SJSA1 (cell line): ENCODE results near the gene TMEM214. TPM values are rescaled to one million over a fixed set of nuclear protein-coding genes. Genes with fewer than 3 reads are reported as not detected.

Experiments used
- DNase-seq, 2 experiments: peaks; one replicate each; pipeline ENCODE4 v3.0.0-alpha.2; 2015 to 2020; ENCODE audit warnings: low spot score in 2 of 2, low read depth in 1 of 2
- H3K27ac ChIP-seq: fragments of 250-450 bp; sonication (Bioruptor Pico); 2 replicates; pipeline ENCODE4 v1.5.1; 2020; ENCODE audit warnings: mild to moderate bottlenecking, moderate library complexity
- H3K27me3 ChIP-seq: fragments of 250-450 bp; sonication (Bioruptor Pico); replicated peaks from 2 replicates; pipeline ENCODE4 v1.5.1; 2020; ENCODE audit warnings: mild to moderate bottlenecking, moderate library complexity
- H3K36me3 ChIP-seq: fragments of 250-450 bp; sonication (Bioruptor Pico); 2 replicates; pipeline ENCODE4 v1.5.1; 2020; ENCODE audit warnings: mild to moderate bottlenecking
- H3K4me1 ChIP-seq: fragments of 250-450 bp; sonication (Bioruptor Pico); replicated peaks from 2 replicates; pipeline ENCODE4 v1.6.1; 2021; ENCODE audit warnings: mild to moderate bottlenecking
- H3K4me3 ChIP-seq: fragments of 250-450 bp; sonication (Bioruptor Pico); 2 replicates; pipeline ENCODE4 v1.5.1; 2020; ENCODE audit warnings: mild to moderate bottlenecking
- H3K9me3 ChIP-seq: fragments of 250-450 bp; sonication (Bioruptor Pico); replicated peaks from 2 replicates; pipeline ENCODE4 v1.5.1; 2020; ENCODE audit warnings: mild to moderate bottlenecking
- total RNA-seq: library from RNA; depleted of rRNA; stranded (reverse); fragments of >200 nt; shearing (Covaris generic); gene quantifications from 2 replicates; pipeline ENCODE4 v1.2.3, GENCODE V29; 2014; rRNA removed

TMEM214 gene, protein sequence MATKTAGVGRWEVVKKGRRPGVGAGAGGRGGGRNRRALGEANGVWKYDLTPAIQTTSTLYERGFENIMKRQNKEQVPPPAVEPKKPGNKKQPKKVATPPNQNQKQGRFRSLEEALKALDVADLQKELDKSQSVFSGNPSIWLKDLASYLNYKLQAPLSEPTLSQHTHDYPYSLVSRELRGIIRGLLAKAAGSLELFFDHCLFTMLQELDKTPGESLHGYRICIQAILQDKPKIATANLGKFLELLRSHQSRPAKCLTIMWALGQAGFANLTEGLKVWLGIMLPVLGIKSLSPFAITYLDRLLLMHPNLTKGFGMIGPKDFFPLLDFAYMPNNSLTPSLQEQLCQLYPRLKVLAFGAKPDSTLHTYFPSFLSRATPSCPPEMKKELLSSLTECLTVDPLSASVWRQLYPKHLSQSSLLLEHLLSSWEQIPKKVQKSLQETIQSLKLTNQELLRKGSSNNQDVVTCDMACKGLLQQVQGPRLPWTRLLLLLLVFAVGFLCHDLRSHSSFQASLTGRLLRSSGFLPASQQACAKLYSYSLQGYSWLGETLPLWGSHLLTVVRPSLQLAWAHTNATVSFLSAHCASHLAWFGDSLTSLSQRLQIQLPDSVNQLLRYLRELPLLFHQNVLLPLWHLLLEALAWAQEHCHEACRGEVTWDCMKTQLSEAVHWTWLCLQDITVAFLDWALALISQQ
- 52.4 and 57.3 TPM in 2 replicates for total RNA-seq

DNA sequence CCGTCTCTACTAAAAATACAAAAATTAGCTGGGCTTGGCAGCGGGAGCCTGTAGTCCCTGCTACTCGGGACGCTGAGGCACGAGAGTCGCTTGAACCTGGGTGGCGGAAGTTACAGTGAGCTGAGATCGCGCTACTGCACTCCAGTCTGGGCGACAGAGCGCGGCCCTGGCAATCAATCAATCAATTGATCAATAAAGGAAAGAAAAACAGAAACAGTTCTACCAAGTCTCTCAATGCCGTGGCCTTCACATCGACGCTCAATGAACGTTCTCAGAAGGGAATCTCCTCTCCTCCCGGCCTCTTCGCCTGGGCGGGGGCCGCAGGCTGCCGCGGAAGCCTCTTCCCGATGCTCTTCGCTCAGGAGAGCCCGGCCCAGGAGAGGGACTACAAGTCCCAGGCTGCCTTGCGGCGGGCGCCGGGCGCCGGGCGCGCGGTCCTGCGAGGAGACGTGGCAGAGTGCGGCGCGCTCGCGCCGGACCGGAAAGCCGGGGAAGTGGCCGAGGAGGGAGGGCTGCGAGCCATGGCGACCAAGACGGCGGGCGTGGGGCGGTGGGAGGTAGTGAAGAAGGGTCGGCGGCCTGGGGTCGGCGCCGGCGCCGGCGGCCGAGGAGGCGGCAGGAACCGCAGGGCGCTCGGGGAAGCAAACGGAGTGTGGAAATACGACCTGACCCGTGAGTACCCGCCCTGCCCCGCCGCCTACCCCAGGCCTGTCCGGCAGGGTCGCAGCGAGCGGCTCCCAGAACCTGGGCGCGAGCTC lies at the start of gene TMEM214:
TMEM214 (plus strand) TSS at position 471 of the 758 bp plus-strand sequence; CDS start at position 522, 51 bp downstream.
- peak within 1 kb of the TSS; percentile 80 for H3K27ac ChIP-seq
- peaks cover 54% of the 10 kb centered on the region for H3K36me3 ChIP-seq
- no peaks in the 10 kb centered on the region for H3K9me3 ChIP-seq
- peaks cover 10% of the 10 kb centered on the region for H3K4me1 ChIP-seq
- H3K4me3 ChIP-seq = peak within 1 kb of the TSS; percentile 93
- no peaks in the 10 kb centered on the region for H3K27me3 ChIP-seq
- DNase-seq = peak; percentile 90 to 91

DNA sequence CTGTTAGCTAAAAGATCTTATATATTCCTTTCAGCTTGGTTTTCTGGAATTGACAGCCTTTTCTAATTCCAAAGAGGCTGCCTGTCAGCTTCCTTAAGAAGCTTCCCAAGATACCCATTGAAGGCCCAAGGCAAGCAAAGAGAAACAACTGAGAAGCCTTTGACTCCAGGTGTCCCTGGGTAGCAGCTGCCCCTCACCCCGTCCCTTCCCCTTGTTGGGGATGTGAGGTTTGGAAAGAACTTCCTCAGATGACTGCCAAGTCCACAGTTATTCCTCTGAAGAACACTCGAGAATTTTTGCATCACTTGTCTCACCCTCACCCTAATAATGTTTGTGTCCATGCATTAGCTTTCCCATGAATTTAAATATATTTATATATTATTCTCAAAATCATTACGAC lies 49.0 kb upstream of the TMEM214 start:
- Histone ChIP-seq H3K36me3 (no peaks in the 10 kb centered on the region), H3K27me3 (no peaks in the 10 kb centered on the region), H3K27ac (no peak overlapping the region), H3K4me1 (peaks cover 13% of the 10 kb centered on the region), H3K4me3 (no peak overlapping the region), H3K9me3 (no peaks in the 10 kb centered on the region)
- DNase-seq = no peak

DNA sequence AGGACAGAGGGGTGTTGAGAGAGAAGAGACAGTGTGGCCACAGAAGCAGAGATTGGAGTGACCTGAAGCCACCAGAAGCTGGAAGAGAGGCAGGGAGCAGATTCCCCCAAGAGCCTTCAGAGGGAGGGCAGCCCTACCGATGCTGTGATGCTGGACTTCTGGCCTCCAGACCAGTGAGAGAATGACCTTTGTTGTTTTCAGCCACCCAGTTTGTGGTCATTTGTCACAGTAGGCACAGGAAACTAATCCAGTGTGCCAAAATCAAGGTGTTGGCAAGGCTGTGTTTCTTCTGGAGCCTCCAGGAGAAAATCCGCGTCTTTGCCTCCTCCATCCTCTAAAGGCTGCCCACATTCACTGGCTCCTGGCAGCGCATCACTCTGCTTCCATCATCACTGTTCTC lies 47.0 kb upstream of the TMEM214 start:
- Histone ChIP-seq H3K4me3 (no peak overlapping the region), H3K9me3 (no peaks in the 10 kb centered on the region), H3K36me3 (no peaks in the 10 kb centered on the region), H3K4me1 (peaks cover 28% of the 10 kb centered on the region), H3K27me3 (no peaks in the 10 kb centered on the region), H3K27ac (no peak overlapping the region)
- no peak for DNase-seq

DNA sequence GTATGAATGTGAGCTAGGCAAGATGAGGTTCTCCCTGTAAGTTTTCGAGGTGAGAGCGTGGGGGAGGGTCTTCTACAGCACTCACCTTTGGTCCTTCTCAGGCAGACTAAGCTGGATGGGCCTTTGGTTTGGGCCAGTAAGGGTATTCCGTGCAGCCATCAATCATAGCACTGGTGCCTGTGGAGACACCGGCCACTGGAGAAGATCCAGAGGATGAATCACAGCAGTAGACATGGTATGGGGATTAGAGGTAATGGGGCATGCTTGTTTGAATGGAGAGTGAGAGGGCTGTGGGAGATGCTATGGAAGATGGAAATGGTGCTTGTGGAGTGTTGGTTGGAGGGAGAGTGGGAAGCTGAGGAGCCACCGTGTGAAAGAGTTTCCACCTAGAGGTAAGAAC lies 46.2 kb upstream of the TMEM214 start:
- H3K27me3 ChIP-seq = no peaks in the 10 kb centered on the region
- DNase-seq = no peak
- H3K4me3 ChIP-seq = no peak overlapping the region

DNA sequence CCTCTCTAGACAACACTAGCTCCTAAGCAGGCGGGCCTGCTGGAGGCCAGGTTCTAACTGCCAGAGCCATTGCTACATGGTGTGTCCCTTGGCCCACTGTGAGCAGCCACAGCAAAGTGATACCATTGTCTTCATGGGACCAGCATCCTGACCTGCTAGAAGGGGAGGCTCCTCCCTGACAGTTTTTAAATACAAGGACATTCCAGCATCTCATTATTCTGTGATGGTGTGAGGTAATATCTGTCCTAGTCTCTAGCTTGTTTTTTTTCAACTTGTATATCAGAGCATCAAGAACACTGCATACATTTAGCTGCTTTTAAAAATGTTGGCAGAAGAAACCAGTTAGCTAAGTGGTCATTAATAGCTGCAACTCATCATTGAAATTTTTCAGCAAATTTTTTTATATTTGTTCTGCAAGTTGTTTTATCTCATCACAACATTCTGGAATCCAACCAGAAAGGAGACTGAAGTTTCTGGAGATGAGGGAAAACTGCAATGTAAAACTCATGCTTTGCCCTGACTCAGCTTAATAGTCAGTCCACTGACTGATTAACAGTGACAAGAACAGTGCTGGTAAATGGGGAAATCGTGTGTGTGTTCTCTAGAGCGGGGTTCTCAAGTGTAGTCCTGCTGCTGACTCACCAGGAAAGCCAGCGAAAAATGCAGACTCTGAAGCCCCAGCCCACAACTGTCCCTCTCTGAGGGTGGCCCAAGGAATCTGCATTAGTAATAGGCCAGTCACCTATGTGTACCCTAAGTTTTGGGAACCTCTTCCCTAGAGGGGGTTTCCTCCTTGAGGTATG lies 44.5 kb upstream of the TMEM214 start:
- H3K36me3 ChIP-seq = no peaks in the 10 kb centered on the region
- peak; percentile 59 to 70 for DNase-seq
- H3K9me3 ChIP-seq = no peaks in the 10 kb centered on the region
- H3K4me3 ChIP-seq = no peak overlapping the region
- H3K27me3 ChIP-seq = no peaks in the 10 kb centered on the region
- H3K27ac ChIP-seq = no peak overlapping the region
- H3K4me1 ChIP-seq = peaks cover 39% of the 10 kb centered on the region

More for the DNA sequence above, 46.2 kb upstream of the TMEM214 start:
- Histone ChIP-seq H3K36me3 (no peaks in the 10 kb centered on the region), H3K9me3 (no peaks in the 10 kb centered on the region), H3K4me1 (peaks cover 36% of the 10 kb centered on the region), H3K27ac (no peak overlapping the region)

DNA sequence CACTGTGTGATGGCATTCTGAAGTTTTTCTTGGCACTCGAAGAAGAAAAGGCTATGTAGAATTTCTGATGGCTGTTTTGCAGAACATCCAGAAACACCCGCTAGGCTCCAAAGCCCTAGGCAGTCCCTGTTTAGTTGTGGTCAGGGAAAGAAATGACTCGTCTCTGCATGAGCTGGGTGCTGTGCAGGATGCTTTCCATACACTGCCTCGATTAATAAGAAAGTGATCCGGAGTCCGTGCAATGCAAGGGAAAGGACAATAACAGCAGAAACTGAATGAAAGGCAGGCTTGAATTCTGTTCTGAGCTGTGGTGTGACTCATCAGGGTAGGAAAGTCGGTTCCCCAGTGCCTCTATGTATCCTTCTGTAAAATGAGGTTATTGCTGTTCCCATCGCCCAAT lies 43.6 kb upstream of the TMEM214 start:
- Histone ChIP-seq H3K27ac (no peak overlapping the region), H3K4me1 (peaks cover 39% of the 10 kb centered on the region), H3K9me3 (0 out of 2 replicates have a peak, but pooled peaks cover 3% of the 10 kb centered on the region), H3K27me3 (no peaks in the 10 kb centered on the region), H3K4me3 (no peak overlapping the region), H3K36me3 (no peaks in the 10 kb centered on the region)
- DNase-seq = peak; percentile 40 to 52

DNA sequence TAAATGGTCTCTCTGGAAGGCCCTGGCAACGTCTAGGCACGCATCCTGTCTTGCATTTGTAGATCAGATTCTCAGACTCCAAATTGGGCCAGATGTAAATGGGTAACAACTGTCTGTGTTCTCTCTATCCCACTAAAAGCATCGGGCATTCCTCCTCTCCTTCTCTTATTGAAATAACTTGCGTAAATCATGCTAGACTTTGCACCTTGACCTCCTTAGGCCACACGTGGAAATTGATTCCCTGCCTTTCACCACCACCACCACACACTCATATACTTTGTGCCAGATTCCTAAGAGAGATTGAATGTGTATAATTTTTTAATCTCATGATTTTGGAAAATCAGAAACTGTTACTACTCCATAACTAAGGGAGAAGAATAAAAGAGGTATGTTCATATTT lies 41.0 kb upstream of the TMEM214 start:
- Histone ChIP-seq H3K4me3 (no peak overlapping the region), H3K27me3 (no peaks in the 10 kb centered on the region)
- DNase-seq = no peak

DNA sequence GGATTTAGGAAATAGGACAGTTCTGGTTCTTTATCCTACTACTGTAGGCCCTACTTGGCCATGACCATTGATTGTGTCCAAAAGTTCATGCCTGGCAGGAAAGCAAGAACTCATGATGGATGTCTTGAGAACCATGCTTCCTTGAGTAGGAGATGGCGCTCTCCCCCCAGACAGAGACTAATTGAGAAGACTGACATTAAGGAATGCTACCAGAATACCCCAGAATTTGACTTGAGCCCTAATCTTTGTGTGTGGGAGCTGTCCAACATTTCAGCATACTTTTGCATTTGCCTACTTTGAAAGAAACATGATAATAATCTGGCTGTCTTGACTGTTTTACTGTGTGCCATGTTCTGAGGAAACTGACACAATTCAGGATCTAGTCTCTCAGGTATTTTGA lies 39.0 kb upstream of the TMEM214 start:
- Histone ChIP-seq H3K27me3 (no peaks in the 10 kb centered on the region), H3K4me3 (no peak overlapping the region), H3K4me1 (peaks cover 26% of the 10 kb centered on the region), H3K36me3 (no peaks in the 10 kb centered on the region), H3K9me3 (0 out of 2 replicates have a peak, but pooled peaks cover 3% of the 10 kb centered on the region), H3K27ac (no peak overlapping the region)
- DNase-seq = no peak

More for the DNA sequence above, 41.0 kb upstream of the TMEM214 start:
- H3K27ac ChIP-seq = no peak overlapping the region
- H3K9me3 ChIP-seq = 0 out of 2 replicates have a peak, but pooled peaks cover 3% of the 10 kb centered on the region
- peaks cover 39% of the 10 kb centered on the region for H3K4me1 ChIP-seq
- no peaks in the 10 kb centered on the region for H3K36me3 ChIP-seq

DNA sequence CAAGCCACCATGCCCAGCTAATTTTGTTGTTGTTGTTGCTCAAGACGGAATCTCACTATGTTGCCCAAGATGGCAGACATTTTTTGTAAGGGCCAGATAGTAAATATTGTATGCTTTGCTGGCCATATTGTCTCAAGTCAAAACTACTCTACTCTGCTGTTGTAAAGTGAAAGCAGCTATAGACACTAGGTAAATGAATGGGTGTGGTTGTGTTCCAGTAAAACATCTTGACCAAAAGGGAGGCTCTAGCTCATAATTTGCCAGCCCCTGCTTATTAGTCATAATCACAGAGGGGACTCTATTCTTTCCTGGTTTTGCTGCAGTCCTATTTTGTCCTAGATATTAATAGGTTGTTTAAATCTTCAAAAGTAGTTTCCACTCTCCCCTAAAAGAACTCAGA lies 37.8 kb upstream of the TMEM214 start:
- no peaks in the 10 kb centered on the region for H3K27me3 ChIP-seq
- DNase-seq = no peak

DNA sequence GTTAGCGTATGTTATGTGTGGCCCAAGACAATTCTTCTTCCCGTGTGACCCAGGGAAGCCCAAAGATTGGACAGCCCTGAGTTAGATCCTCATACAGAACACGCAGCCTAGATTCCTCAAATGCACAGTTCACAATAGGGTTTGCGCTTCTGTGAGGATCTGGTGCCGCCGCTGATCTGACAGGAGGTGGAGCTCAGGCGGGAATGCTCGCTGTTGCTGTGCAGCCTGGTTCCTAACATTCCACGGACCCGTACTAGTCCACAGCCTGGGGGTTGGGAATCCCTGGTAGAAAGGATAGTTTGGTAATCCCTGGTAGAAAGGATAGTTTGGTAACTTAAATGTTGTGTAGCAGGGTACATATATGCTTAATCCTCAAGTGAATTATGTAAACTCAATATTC lies 35.4 kb upstream of the TMEM214 start:
- no peaks in the 10 kb centered on the region for H3K27me3 ChIP-seq
- DNase-seq = no peak
- H3K4me3 ChIP-seq = no peak overlapping the region
- 0 out of 2 replicates have a peak, but pooled peaks cover 3% of the 10 kb centered on the region for H3K9me3 ChIP-seq
- no peak overlapping the region for H3K27ac ChIP-seq
- H3K4me1 ChIP-seq = peaks cover 5% of the 10 kb centered on the region
- H3K36me3 ChIP-seq = no peaks in the 10 kb centered on the region

More for the DNA sequence above, 37.8 kb upstream of the TMEM214 start:
- H3K9me3 ChIP-seq = 0 out of 2 replicates have a peak, but pooled peaks cover 3% of the 10 kb centered on the region
- H3K4me3 ChIP-seq = no peak overlapping the region
- H3K4me1 ChIP-seq = peaks cover 14% of the 10 kb centered on the region
- H3K36me3 ChIP-seq = no peaks in the 10 kb centered on the region
- H3K27ac ChIP-seq = no peak overlapping the region

DNA sequence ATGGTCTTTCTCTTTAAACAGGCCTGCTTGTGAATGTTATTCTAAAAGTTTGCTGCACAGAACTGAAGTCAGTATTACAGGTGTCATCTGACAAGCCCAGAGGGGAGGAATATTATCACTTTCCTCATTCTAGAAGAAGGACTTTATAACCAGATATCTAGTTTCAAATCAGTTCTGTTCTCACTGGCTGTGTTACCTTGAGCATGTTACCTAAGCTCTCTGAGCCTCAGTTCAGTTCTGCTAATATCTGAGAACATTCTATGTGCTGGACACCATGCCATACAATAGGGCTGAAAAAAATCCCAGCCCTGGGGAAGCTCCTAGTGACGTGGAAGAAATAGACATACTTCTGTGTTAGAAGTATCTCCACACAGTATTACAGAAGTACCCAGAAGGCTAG lies 34.4 kb upstream of the TMEM214 start:
- no peak overlapping the region for H3K27ac ChIP-seq
- DNase-seq = no peak
- peaks cover 5% of the 10 kb centered on the region for H3K4me1 ChIP-seq
- H3K27me3 ChIP-seq = no peaks in the 10 kb centered on the region
- 0 out of 2 replicates have a peak, but pooled peaks cover 3% of the 10 kb centered on the region for H3K9me3 ChIP-seq
- no peak overlapping the region for H3K4me3 ChIP-seq
- H3K36me3 ChIP-seq = no peaks in the 10 kb centered on the region

DNA sequence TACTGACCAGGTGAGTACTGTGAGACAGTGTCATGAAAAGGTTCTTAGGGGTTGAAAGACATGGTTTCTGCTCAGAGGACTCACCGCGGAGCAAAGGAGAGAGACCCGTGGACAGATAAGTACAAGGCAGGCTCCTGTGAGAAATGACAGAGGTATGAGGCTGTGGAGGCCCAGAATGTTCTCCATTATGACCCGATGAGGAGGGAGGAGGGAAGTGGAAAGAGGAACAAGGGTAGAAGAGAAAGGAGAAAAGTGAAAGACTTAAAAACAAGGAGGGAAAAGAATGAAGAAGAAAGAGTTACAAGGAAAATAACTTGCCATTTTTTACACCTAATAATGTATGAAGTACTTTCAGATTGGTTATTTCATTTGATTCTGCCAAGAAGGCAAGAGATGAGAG lies 32.5 kb upstream of the TMEM214 start:
- H3K27ac ChIP-seq = no peak overlapping the region
- H3K36me3 ChIP-seq = no peaks in the 10 kb centered on the region
- H3K27me3 ChIP-seq = no peaks in the 10 kb centered on the region
- no peaks in the 10 kb centered on the region for H3K9me3 ChIP-seq
- no peak for DNase-seq
- peaks cover 14% of the 10 kb centered on the region for H3K4me1 ChIP-seq
- no peak overlapping the region for H3K4me3 ChIP-seq

DNA sequence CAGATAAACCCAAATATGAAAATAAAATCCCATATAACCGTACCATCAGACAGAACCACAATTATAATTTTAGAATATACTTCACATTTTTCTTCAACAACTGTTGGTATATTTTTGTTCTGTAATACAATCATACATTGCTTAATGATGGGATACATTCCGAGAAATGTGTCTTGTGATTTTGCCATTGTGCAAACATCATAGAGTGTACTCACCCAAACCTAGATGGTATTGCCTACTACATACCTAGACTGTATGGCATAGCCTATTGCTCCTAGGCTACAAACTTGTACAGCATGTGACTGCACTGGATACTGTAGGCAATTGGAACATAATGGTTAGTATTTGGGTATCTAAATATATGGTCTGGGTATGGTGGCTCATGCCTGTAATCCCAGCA lies 31.8 kb upstream of the TMEM214 start:
- Histone ChIP-seq H3K36me3 (no peaks in the 10 kb centered on the region), H3K4me1 (peaks cover 14% of the 10 kb centered on the region), H3K27me3 (no peaks in the 10 kb centered on the region), H3K27ac (no peak overlapping the region), H3K4me3 (no peak overlapping the region), H3K9me3 (no peaks in the 10 kb centered on the region)
- no peak for DNase-seq
